CD14-positive monocyte (primary cell): ENCODE measurements around the gene AP4B1. TPM values are rescaled to one million over a fixed set of nuclear protein-coding genes. Genes with fewer than 3 reads are reported as not detected.
A peak's percentile ranks its signal among the peaks of the same experiment; 100 is the strongest.

Experiments used
- DNase-seq, 3 donors: peaks; one replicate each; pipeline ENCODE4 v3.0.0-alpha.2; 2011 to 2022
- H2AFZ ChIP-seq: 2 replicates; pipeline ENCODE4 v1.6.0; 2012; ENCODE audit warnings: mild to moderate bottlenecking, low read depth, low read length, inconsistent platforms; ENCODE audit not compliant: insufficient read depth, poor library complexity, severe bottlenecking
- H3K27ac ChIP-seq, 2 donors: 1 replicate in 1 of 2; 2 replicates in 1 of 2; pipeline ENCODE4 v1.5.1; 2012 to 2013; ENCODE audit warnings: low read length in 2 of 2, control low read depth in 1 of 2, inconsistent platforms in 1 of 2, low read depth in 1 of 2, mild to moderate bottlenecking in 1 of 2
- H3K27me3 ChIP-seq, 2 donors: one replicate each; pipeline versions ENCODE4 v1.6.0 to v1.6.1; 2011 to 2013; ENCODE audit warnings: low read length in 2 of 2; ENCODE audit not compliant: control insufficient read depth in 2 of 2, insufficient read depth in 2 of 2
- H3K36me3 ChIP-seq, 2 donors: replicated peaks in 1 of 2; 1 replicate in 1 of 2; 2 replicates in 1 of 2; pipeline versions ENCODE4 v1.5.1 to v1.6.1; 2012 to 2013; ENCODE audit warnings: low read length in 2 of 2, control low read depth in 1 of 2, inconsistent platforms in 1 of 2, mild to moderate bottlenecking in 1 of 2; ENCODE audit not compliant: insufficient read depth in 2 of 2, control insufficient read depth in 1 of 2
- H3K4me1 ChIP-seq, 2 donors: 1 replicate in 1 of 2; 2 replicates in 1 of 2; pipeline versions ENCODE4 v1.5.1 to v1.6.1; 2012 to 2013; ENCODE audit warnings: low read length in 2 of 2, control low read depth in 1 of 2, inconsistent platforms in 1 of 2, mild to moderate bottlenecking in 1 of 2, moderate library complexity in 1 of 2; ENCODE audit not compliant: insufficient read depth in 2 of 2, control insufficient read depth in 1 of 2
- H3K4me2 ChIP-seq: replicated peaks from 2 replicates; pipeline ENCODE3; 2012; ENCODE audit warnings: low read length, moderate library complexity, mild to moderate bottlenecking; ENCODE audit not compliant: poor library complexity, severe bottlenecking; ENCODE audit errors: extremely low read depth
- H3K4me3 ChIP-seq, 3 experiments: fragments of 200-600 bp in 1 of 3; sonication (generic) in 1 of 3; replicated peaks in 1 of 3; 1 replicate in 2 of 3; 2 replicates in 1 of 3; pipeline ENCODE4 v1.5.1; 2011 to 2013; ENCODE audit warnings: low read length in 3 of 3, mild to moderate bottlenecking in 3 of 3, control low read depth in 2 of 3, low read depth in 2 of 3, inconsistent platforms in 1 of 3, moderate library complexity in 1 of 3
- H3K79me2 ChIP-seq: 2 replicates; pipeline ENCODE4 v1.6.0; 2012; ENCODE audit warnings: mild to moderate bottlenecking, control low read depth, inconsistent platforms, low read length, moderate library complexity; ENCODE audit not compliant: insufficient read depth
- H3K9ac ChIP-seq: 2 replicates; pipeline ENCODE4 v1.6.0; 2017; ENCODE audit warnings: low read length, mild to moderate bottlenecking; ENCODE audit not compliant: insufficient read depth, poor library complexity, severe bottlenecking
- H3K9me3 ChIP-seq, 2 donors: replicated peaks in 1 of 2; 1 replicate in 1 of 2; 2 replicates in 1 of 2; pipeline versions ENCODE4 v1.5.1 to v1.6.1; 2012 to 2013; ENCODE audit warnings: low read length in 2 of 2, control low read depth in 1 of 2; ENCODE audit not compliant: control insufficient read depth in 1 of 2, insufficient read depth in 1 of 2
- H4K20me1 ChIP-seq: 2 replicates; pipeline ENCODE4 v1.6.0; 2012; ENCODE audit warnings: mild to moderate bottlenecking, low read length, control low read depth, moderate library complexity; ENCODE audit not compliant: insufficient read depth
- H3K27ac Mint-ChIP-seq, 7 donors: one replicate each; pipeline ENCODE4 v1.8.0; 2020; ENCODE audit warnings: mild to moderate bottlenecking in 7 of 7, mixed read lengths in 7 of 7, moderate library complexity in 6 of 7, inconsistent platforms in 2 of 7
- H3K27me3 Mint-ChIP-seq, 3 donors: one replicate each; pipeline ENCODE4 v1.8.0; 2021 to 2022; ENCODE audit warnings: low read depth in 3 of 3, mild to moderate bottlenecking in 3 of 3, mixed read lengths in 3 of 3, moderate library complexity in 3 of 3, inconsistent platforms in 1 of 3
- H3K36me3 Mint-ChIP-seq, 2 donors: one replicate each; pipeline ENCODE4 v1.8.0; 2020; ENCODE audit warnings: mixed read lengths in 2 of 2, inconsistent platforms in 1 of 2, mild to moderate bottlenecking in 1 of 2
- H3K4me1 Mint-ChIP-seq: one replicate; pipeline ENCODE4 v1.8.0; 2020; ENCODE audit warnings: mild to moderate bottlenecking, mixed read lengths
- H3K4me3 Mint-ChIP-seq, 2 donors: one replicate each; pipeline ENCODE4 v1.8.0; 2020; ENCODE audit warnings: mild to moderate bottlenecking in 2 of 2, mixed read lengths in 2 of 2, moderate library complexity in 1 of 2
- H3K9me3 Mint-ChIP-seq, 7 donors: one replicate each; pipeline ENCODE4 v1.8.0; 2020 to 2022; ENCODE audit warnings: mixed read lengths in 7 of 7, mild to moderate bottlenecking in 6 of 7, moderate library complexity in 6 of 7, inconsistent platforms in 2 of 7
- WGBS: methylation state at CpG from one replicate; pipeline ENCODE4 v1.1.5; 2013; ENCODE audit warnings: missing lambda C conversion rate; ENCODE audit not compliant: insufficient coverage; 5-methylcytosine and 5-hydroxymethylcytosine counted together
- intact Hi-C, 2 donors: fragments of 100-400 bp; cut with micrococcal nuclease; formaldehyde crosslinking; loops; one replicate each; pipeline versions ENCODE4 v1.15.0 to v1.15.1; 2023
- polyA plus RNA-seq, 3 donors: library from polyadenylated mRNA; depleted of rRNA in 1 of 3; unstranded in 2 of 3; stranded (reverse) in 1 of 3; fragments of 300-500 nt in 2 of 3; fragments of >200 nt in 1 of 3; fragmentation: Illumina TruSeq in 2 of 3; gene quantifications; 1 replicate in 2 of 3; 2 replicates in 1 of 3; pipeline ENCODE4 v1.2.3, GENCODE V29; 2012 to 2021
- TF ChIP-seq, protein P1 (sequence below): fragments of 200-600 bp; IDR thresholded peaks from one replicate; pipeline ENCODE4 v1.8.0; 2022; ENCODE audit warnings: antibody characterized with exemption, mild to moderate bottlenecking

The AP4B1 gene
- polyA plus RNA-seq, 3 donors, result 3.5 to 46.3 (median 6.1) TPM

DNA sequence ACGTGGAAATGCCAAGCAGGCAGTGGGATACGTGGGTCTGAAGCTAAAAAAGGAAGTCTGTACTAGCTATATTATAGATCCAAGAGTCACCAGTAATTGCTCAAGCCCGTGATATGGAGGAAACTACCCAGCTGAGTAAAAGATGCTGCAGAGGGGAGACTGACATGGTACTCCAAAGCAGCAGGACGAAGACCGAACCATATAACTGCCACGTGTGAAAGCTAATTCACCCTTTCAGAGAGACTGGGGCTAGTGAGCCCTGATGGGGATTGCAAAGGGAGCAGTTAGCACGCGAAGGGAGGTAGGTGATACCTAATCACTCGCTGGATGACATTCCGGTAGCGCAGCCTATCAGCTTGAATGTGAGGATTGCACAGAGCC is 316 bp downstream of the AP4B1 start:
- Mint-ChIP-seq H3K27ac (peak overlapping the region; percentile 96 to 99 (median 99)), H3K9me3 (peaks cover 0 to 1% (median 0%) of the 10 kb centered on the region in 7 donors), H3K27me3 (peaks cover 0 to 2% (median 0%) of the 10 kb centered on the region in 3 donors), H3K4me3 (peak overlapping the region; percentile 95 to 97), H3K36me3 (peaks cover 26 to 49% of the 10 kb centered on the region in 2 donors), H3K4me1 (peaks cover 64% of the 10 kb centered on the region)
- peaks cover 33 to 52% of the 10 kb centered on the region in 2 donors for H3K4me1 ChIP-seq
- peak overlapping the region; percentile 79 for H2AFZ ChIP-seq
- peaks cover 88% of the 10 kb centered on the region for H3K79me2 ChIP-seq
- no peaks in the 10 kb centered on the region for H4K20me1 ChIP-seq
- intact Hi-C loops, result loop anchor here (2.0 to 5.0 kb wide), 4 partner anchors 29 to 91 kb away; partner anchors contain the start of gene RSBN1 (in 1 of the 2)
- peak overlapping the region; percentile 83 for H3K4me2 ChIP-seq
- H3K9ac ChIP-seq, result peak overlapping the region; percentile 79
- H3K27me3 ChIP-seq, result no peaks in the 10 kb centered on the region
- TF ChIP-seq, protein P1, sequence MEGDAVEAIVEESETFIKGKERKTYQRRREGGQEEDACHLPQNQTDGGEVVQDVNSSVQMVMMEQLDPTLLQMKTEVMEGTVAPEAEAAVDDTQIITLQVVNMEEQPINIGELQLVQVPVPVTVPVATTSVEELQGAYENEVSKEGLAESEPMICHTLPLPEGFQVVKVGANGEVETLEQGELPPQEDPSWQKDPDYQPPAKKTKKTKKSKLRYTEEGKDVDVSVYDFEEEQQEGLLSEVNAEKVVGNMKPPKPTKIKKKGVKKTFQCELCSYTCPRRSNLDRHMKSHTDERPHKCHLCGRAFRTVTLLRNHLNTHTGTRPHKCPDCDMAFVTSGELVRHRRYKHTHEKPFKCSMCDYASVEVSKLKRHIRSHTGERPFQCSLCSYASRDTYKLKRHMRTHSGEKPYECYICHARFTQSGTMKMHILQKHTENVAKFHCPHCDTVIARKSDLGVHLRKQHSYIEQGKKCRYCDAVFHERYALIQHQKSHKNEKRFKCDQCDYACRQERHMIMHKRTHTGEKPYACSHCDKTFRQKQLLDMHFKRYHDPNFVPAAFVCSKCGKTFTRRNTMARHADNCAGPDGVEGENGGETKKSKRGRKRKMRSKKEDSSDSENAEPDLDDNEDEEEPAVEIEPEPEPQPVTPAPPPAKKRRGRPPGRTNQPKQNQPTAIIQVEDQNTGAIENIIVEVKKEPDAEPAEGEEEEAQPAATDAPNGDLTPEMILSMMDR, result no peak
- WGBS, result 0% methylated on average over 3 of the region's 11 CpGs
- peak overlapping the region; percentile 84 to 96 (median 85) for H3K4me3 ChIP-seq
- peaks cover 18 to 41% of the 10 kb centered on the region in 2 donors for H3K36me3 ChIP-seq
- H3K27ac ChIP-seq, result peak overlapping the region; percentile 92 to 96
- no peaks in the 10 kb centered on the region for H3K9me3 ChIP-seq
- DNase-seq, result peak; percentile 59 to 87 (median 72)

DNA sequence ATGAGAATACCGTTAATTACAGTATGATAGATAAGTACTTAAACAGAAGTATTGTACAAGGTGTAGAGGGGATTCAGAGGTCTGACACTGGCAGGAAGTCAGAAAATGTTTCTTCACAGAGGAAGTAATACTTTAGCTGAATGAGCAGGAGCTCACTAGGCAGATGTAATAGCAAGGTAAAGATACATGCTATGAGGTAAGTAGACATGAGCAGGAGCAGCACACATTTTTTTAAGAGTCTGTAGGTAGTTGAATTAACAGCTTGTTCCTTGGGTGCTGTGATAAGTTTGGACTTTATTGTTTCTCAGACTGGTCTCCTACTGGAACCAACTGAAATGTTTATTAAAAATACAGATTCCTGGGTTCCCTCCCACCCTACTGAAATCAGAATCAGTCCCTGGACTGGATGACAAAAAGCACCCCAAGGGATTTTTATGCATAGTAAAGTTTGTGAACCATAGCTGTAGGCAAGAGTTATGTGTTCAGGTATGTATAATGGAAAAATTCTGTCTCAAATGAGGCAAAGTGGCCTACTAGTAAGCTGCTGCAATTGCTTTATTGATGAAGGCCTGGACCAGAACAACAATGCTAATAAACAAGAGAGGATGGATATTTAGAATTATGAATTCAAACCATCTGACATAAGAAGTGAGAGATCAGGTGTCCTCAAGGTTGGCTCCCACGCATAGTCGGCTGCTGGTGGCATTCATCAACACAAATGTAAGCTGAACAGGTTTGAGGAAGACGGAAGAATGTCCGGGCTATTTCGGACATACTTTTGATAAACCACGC is 902 bp downstream of the AP4B1 start:
- Histone ChIP-seq H3K4me2 (peak overlapping the region; percentile 83), H3K9me3 (no peaks in the 10 kb centered on the region), H3K79me2 (peaks cover 90% of the 10 kb centered on the region), H3K4me1 (peaks cover 33 to 55% of the 10 kb centered on the region in 2 donors), H3K27me3 (no peaks in the 10 kb centered on the region), H4K20me1 (no peaks in the 10 kb centered on the region), H2AFZ (peak overlapping the region; percentile 79), H3K9ac (peak overlapping the region; percentile 79), H3K36me3 (peaks cover 18 to 44% of the 10 kb centered on the region in 2 donors), H3K4me3 (peak overlapping the region; percentile 84 to 96 (median 85)), H3K27ac (peak overlapping the region; percentile 92 to 96)
- peak in 2 of 3 donors; percentile 19 to 27 for DNase-seq
- Mint-ChIP-seq H3K4me1 (peaks cover 66% of the 10 kb centered on the region), H3K9me3 (peaks cover 0 to 1% (median 0%) of the 10 kb centered on the region in 7 donors), H3K27me3 (peaks cover 0 to 2% (median 0%) of the 10 kb centered on the region in 3 donors), H3K4me3 (peak overlapping the region; percentile 95 to 97), H3K27ac (peak overlapping the region; percentile 96 to 99 (median 99)), H3K36me3 (peaks cover 31 to 51% of the 10 kb centered on the region in 2 donors)
- intact Hi-C loops, result loop anchor here (2.0 to 5.0 kb wide), 4 partner anchors 29 to 91 kb away; partner anchors contain the start of gene RSBN1 (in 1 of the 2)
- TF ChIP-seq, protein P1, result no peak
- 10% methylated on average over 2 of the region's 7 CpGs for WGBS
